Fibroblast of villous mesenchyme (primary cell): ENCODE data around the gene GPR39. TPM values are rescaled to one million over a fixed set of nuclear protein-coding genes. Genes with fewer than 3 reads are reported as not detected.

Source experiments
- DNase-seq: peaks from one replicate; pipeline ENCODE4 v3.0.0-alpha.2; 2010; ENCODE audit warnings: low read depth
- H3K4me3 ChIP-seq: 2 replicates; pipeline ENCODE4 v1.5.1; 2011; ENCODE audit warnings: low read depth, mild to moderate bottlenecking, low read length
- total RNA-seq: library from RNA; depleted of rRNA; stranded (reverse); fragments of >200 nt; gene quantifications from 2 replicates; pipeline ENCODE4 v1.2.3, GENCODE V29; 2012
- TF ChIP-seq, protein P1 (sequence below): IDR thresholded peaks from 2 replicates; pipeline ENCODE4 v1.5.1; 2012; ENCODE audit warnings: low read depth, mild to moderate bottlenecking, low read length; ENCODE audit not compliant: insufficient read depth

The GPR39 gene
- total RNA-seq, 1 donor: 5.6 TPM

DNA sequence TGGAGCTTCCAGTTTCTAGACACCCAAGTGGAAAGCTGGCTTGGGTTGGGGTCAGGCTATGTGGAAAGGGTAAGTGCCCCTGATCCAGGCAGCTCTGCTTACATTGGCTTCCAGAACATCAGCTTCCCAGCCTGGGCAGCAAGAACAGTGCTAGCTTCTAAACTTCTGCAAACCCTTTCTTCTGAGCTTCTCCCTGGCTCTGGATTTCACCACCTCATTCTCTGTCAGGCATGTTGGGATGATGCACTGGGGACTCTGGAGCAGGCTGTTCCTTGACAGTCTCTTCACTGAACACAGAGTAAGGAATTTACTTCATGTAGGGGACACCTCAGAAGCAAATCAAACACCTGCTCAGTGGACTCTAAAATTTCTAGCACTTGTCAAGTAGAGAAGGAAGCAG is 180.6 kb downstream of the GPR39 start:
- TF ChIP-seq, protein P1, sequence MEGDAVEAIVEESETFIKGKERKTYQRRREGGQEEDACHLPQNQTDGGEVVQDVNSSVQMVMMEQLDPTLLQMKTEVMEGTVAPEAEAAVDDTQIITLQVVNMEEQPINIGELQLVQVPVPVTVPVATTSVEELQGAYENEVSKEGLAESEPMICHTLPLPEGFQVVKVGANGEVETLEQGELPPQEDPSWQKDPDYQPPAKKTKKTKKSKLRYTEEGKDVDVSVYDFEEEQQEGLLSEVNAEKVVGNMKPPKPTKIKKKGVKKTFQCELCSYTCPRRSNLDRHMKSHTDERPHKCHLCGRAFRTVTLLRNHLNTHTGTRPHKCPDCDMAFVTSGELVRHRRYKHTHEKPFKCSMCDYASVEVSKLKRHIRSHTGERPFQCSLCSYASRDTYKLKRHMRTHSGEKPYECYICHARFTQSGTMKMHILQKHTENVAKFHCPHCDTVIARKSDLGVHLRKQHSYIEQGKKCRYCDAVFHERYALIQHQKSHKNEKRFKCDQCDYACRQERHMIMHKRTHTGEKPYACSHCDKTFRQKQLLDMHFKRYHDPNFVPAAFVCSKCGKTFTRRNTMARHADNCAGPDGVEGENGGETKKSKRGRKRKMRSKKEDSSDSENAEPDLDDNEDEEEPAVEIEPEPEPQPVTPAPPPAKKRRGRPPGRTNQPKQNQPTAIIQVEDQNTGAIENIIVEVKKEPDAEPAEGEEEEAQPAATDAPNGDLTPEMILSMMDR: no peak
- no peak for DNase-seq
- no peak overlapping the region for H3K4me3 ChIP-seq

DNA sequence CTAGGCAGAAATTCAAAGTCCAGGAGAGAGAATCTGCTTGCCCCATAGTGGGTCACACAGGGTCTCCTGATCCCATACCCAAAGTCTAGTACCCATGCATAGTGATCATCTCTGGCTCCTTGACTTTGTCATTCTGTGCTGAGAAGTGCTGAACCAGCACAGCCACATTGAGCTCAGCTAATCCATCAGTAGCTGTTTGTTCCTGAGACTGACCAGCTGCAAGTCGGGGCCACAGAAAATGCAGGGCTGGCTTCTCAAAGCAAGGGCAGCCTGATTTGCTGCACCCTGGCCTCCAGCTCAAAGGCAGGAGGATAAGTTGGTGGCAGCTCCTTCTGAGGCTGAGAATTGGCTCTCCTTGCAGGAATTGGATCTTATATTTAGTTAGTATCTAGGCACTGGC is 181.2 kb downstream of the GPR39 start:
- no peak overlapping the region for H3K4me3 ChIP-seq
- no peak for DNase-seq
- TF ChIP-seq, protein P1: no peak

DNA sequence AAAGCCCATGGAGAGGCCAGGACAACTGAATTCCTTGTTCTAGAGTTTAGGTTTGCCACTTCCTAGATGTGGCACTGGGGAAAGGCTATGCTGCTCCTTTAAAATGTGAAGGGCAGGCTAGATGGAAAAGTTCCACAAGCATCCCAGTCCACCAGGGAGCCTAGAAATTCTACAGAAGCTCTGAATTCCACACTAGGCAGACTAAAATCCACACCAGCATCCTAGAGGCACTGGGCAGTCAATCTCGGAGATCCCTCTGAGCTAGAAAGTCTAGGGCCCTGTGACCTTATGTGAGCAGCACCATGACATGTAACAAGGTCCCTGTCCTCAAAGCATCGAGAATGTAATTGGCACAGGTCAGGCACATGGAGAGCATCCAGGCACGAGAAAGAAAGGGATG is 181.9 kb downstream of the GPR39 start:
- TF ChIP-seq, protein P1: no peak
- DNase-seq: no peak
- no peak overlapping the region for H3K4me3 ChIP-seq

DNA sequence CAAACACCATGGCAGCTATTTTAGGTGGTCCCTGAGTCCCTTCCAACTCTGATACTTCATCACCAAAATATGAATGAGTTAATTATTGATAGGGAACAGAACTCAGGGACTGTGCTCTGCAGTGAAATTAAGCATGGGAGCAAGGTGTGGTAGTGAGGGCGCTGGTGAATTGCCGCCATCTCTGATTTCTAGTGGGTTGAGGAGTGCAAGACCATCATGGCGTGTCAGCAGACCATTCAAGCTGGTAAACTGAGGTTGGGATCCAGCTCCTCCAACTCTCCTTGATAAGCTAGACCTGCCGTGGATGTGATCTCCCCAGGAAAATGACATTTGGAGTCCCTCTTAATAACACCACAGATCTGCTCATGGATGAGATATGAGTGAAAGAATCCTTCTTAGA is 183.0 kb downstream of the GPR39 start:
- DNase-seq: no peak
- no peak overlapping the region for H3K4me3 ChIP-seq
- TF ChIP-seq, protein P1: no peak

DNA sequence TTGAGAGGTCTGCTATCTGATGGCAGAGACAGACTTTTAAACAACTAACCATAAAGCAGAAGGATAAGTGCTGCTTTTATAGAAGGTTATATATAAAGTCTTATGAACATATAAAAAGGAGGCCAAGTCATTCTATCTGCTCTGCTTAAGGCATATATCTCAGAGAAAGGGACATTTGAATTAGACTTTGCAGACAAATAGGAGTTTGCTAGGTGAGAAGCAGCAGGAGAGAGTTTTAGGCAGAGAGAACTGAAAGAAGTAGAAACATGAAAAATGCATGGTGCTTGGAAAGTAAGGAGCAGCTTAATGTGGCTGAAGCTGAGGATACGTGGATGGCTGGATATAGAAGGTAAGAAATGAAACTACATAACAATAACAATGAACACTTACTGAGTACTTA is 188.0 kb downstream of the GPR39 start:
- TF ChIP-seq, protein P1: no peak
- no peak for DNase-seq
- no peak overlapping the region for H3K4me3 ChIP-seq

DNA sequence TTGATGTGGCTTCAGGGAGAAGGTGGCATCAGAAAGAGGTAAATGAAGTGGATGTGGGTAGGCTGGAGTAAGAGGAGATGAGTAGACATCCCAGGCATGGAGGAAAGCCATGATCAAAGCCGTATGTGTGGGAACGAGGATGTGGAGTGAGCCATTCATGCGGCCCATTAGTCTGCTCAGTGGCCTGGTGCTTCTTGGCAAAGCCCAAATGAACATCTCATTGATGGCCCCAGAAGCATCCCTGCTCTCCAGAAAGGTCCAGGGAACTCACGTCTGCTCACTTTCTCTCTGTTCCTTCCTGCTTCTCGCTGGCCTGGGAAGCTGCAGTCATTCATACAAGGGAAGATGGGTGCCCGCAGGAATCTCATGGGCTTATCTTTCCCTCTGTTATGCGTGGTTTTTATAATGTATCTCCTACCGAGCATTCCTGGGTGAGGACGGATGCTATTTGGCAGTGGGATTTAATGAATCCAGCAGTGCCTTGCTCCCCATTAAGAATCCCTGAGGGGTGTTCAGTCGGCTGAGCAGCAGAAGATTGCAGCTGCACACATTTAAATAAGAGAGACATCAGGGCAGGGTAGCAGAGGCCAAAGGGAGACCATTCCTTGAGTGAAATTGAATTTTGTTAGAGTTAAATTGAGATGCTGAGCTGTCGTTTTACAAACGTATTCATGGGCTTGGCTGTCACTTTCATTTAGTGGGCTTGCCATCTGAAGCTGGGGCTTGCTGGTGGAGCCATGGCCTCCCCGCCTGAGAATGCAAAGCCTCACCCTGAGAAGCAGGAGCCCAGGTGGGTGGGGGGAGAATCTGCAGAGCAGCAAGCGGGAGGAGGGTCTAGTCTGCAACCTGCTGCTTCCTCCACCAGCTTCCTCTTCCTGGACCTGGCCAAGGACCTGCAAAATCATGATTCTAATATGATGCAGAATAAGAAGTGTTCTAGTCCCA is 188.9 kb downstream of the GPR39 start:
- no peak for DNase-seq
- H3K4me3 ChIP-seq: no peak overlapping the region
- TF ChIP-seq, protein P1: no peak
